Left ventricle myocardium superior (tissue), 1 donor: ENCODE data around the gene UGT1A6. TPM values are rescaled to one million over a fixed set of nuclear protein-coding genes. Genes with fewer than 3 reads are reported as not detected.

ENCODE experiments used
- total RNA-seq: library from RNA; stranded (reverse); fragmentation: NEBNext Ultra II Directional; extraction: Animal tissue kit (Norgen Biotek cat#: 25700); gene quantifications from one replicate; pipeline ENCODE4 v1.2.1, GENCODE V29; 2021
- donor health status: DM: no; HTN: yes; CAD: no; lungs with severe emphysema.

The UGT1A6 gene
- total RNA-seq, 1 donor from 2014 or later: not detected

Other genes with a start within 250 kb of the UGT1A6 start
- 21.8 TPM for gene USP40, start 126.1 kb upstream of the UGT1A6 start, total RNA-seq
- not detected for gene UGT1A8, start 75.3 kb upstream of the UGT1A6 start, total RNA-seq
- not detected for gene UGT1A10, start 56.4 kb upstream of the UGT1A6 start, total RNA-seq
- not detected for gene UGT1A9, start 21.0 kb upstream of the UGT1A6 start, total RNA-seq
- not detected for gene UGT1A7, start 11.0 kb upstream of the UGT1A6 start, total RNA-seq
- not detected for gene UGT1A5, start 20.0 kb downstream of the UGT1A6 start, total RNA-seq
- gene UGT1A4, start 25.8 kb downstream of the UGT1A6 start, total RNA-seq: not detected
- not detected for gene UGT1A3, start 36.2 kb downstream of the UGT1A6 start, total RNA-seq
- not detected for gene UGT1A1, start 67.4 kb downstream of the UGT1A6 start, total RNA-seq
- not detected for gene MROH2A, start 85.4 kb downstream of the UGT1A6 start, total RNA-seq
- gene HJURP, start 161.6 kb downstream of the UGT1A6 start, total RNA-seq: 0.52 TPM
- not detected for gene TRPM8, start 224.5 kb downstream of the UGT1A6 start, total RNA-seq